ENCODE results near the gene RIOK3. TPM values are rescaled to one million over a fixed set of nuclear protein-coding genes. Genes with fewer than 3 reads are reported as not detected.

The RIOK3 gene
- total RNA-seq, 1 donor from 2014 or later = 64.1 TPM

- Histone ChIP-seq H3K9me3 (no peaks in the 10 kb centered on the region), H3K27me3 (ENCODE audit: low read depth) (no peaks in the 10 kb centered on the region), H3K36me3 (no peaks in the 10 kb centered on the region), H3K4me1 (no peaks in the 10 kb centered on the region), H3K27ac (no peak overlapping the region), H3K4me3 (no peak overlapping the region)
- DNase-seq = no peak
- peak; percentile 31 to 54 for ATAC-seq
- TF ChIP-seq CTCF (IDR thresholded peaks at IDR 0.05) = no peak
- intact Hi-C loops (cut with DNase I) = no loop called here
These were observed 37.6 kb upstream of the RIOK3 start for GRCh38 chr18:23415515-23415914.

GRCh38 chr18:23416298-23416697 is 36.8 kb upstream of the RIOK3 start:
- ATAC-seq = peak; percentile 41 to 56
- no peak for TF ChIP-seq CTCF (IDR thresholded peaks at IDR 0.05)
- no peaks in the 10 kb centered on the region for H3K4me1 ChIP-seq
- no peak overlapping the region for H3K4me3 ChIP-seq
- no peaks in the 10 kb centered on the region for H3K36me3 ChIP-seq
- no peaks in the 10 kb centered on the region for H3K27me3 ChIP-seq (ENCODE audit: low read depth)
- DNase-seq = no peak
- H3K9me3 ChIP-seq = no peaks in the 10 kb centered on the region
- H3K27ac ChIP-seq = no peak overlapping the region
- intact Hi-C loops (cut with DNase I) = no loop called here

- no peak overlapping the region for H3K4me3 ChIP-seq
- intact Hi-C loops (cut with DNase I) = no loop called here
- ATAC-seq = no peak
These were observed 31.8 kb upstream of the RIOK3 start for GRCh38 chr18:23421277-23421676.

GRCh38 chr18:23422751-23423418 is 30.2 kb upstream of the RIOK3 start:
- Histone ChIP-seq H3K27ac (peak overlapping the region; percentile 14), H3K4me3 (no peak overlapping the region), H3K4me1 (peaks cover 11% of the 10 kb centered on the region), H3K36me3 (no peaks in the 10 kb centered on the region), H3K27me3 (ENCODE audit: low read depth) (no peaks in the 10 kb centered on the region), H3K9me3 (no peaks in the 10 kb centered on the region)
- ATAC-seq (peak; percentile 88 to 93), DNase-seq (peak; percentile 86)
- no peak for TF ChIP-seq CTCF (IDR thresholded peaks at IDR 0.05)
- intact Hi-C loops (cut with DNase I) = no loop called here

More at GRCh38 chr18:23421277-23421676, 31.8 kb upstream of the RIOK3 start:
- Histone ChIP-seq H3K27ac (no peak overlapping the region), H3K36me3 (no peaks in the 10 kb centered on the region), H3K27me3 (ENCODE audit: low read depth) (no peaks in the 10 kb centered on the region), H3K4me1 (peaks cover 11% of the 10 kb centered on the region), H3K9me3 (no peaks in the 10 kb centered on the region)
- no peak for DNase-seq
- no peak for TF ChIP-seq CTCF (IDR thresholded peaks at IDR 0.05)

GRCh38 chr18:23424616-23425015 is 28.5 kb upstream of the RIOK3 start:
- no peak overlapping the region for H3K27ac ChIP-seq
- TF ChIP-seq CTCF (IDR thresholded peaks at IDR 0.05) = no peak
- no peak overlapping the region for H3K4me3 ChIP-seq
- intact Hi-C loops (cut with DNase I) = no loop called here
- H3K4me1 ChIP-seq = peaks cover 11% of the 10 kb centered on the region
- no peaks in the 10 kb centered on the region for H3K9me3 ChIP-seq
- no peaks in the 10 kb centered on the region for H3K36me3 ChIP-seq
- ATAC-seq (peak in 1 of 2 donors; percentile 62), DNase-seq (no peak)
- H3K27me3 ChIP-seq (ENCODE audit: low read depth) = no peaks in the 10 kb centered on the region

All from lower lobe of right lung (tissue), 2 donors.